Natural killer cell (primary cell): ENCODE data around the gene MVK. TPM values are rescaled to one million over a fixed set of nuclear protein-coding genes. Genes with fewer than 3 reads are reported as not detected.

Experiments
- ATAC-seq, 3 donors: fragments of 150-1000 bp in 2 of 3; fragments of 200-7000 bp in 1 of 3; cut with Tn5 transposase; 1 replicate in 1 of 3; 2 replicates in 2 of 3; pipeline ENCODE4 v1.10.0; 2021; ENCODE audit warnings: mild to moderate bottlenecking in 2 of 3, moderate library complexity in 2 of 3
- DNase-seq, 2 donors: peaks; one replicate each; pipeline versions ENCODE4 v3.0.0 to v3.0.0-alpha.2; 2013 to 2021; ENCODE audit warnings: mixed read lengths in 1 of 2
- H3K27ac ChIP-seq: one replicate; pipeline ENCODE4 v1.5.1; 2013; ENCODE audit warnings: mild to moderate bottlenecking, low read length
- H3K27me3 ChIP-seq: one replicate; pipeline ENCODE4 v1.6.1; 2013; ENCODE audit warnings: low read length; ENCODE audit not compliant: control insufficient read depth, insufficient read depth
- H3K36me3 ChIP-seq: one replicate; pipeline ENCODE4 v1.6.1; 2013; ENCODE audit warnings: low read length; ENCODE audit not compliant: control insufficient read depth, insufficient read depth
- H3K4me1 ChIP-seq: one replicate; pipeline ENCODE4 v1.6.1; 2013; ENCODE audit warnings: low read length; ENCODE audit not compliant: control insufficient read depth, insufficient read depth
- H3K4me3 ChIP-seq: one replicate; pipeline ENCODE4 v1.5.1; 2013; ENCODE audit warnings: low read length
- H3K9me3 ChIP-seq: one replicate; pipeline ENCODE4 v1.6.1; 2013; ENCODE audit warnings: low read length; ENCODE audit not compliant: control insufficient read depth, insufficient read depth
- H3K27ac Mint-ChIP-seq, 2 donors: one replicate each; pipeline ENCODE4 v1.8.0; 2022; ENCODE audit warnings: mild to moderate bottlenecking in 2 of 2, mixed read lengths in 2 of 2, moderate library complexity in 1 of 2
- H3K27me3 Mint-ChIP-seq, 2 donors: one replicate each; pipeline ENCODE4 v1.8.0; 2022; ENCODE audit warnings: low read depth in 2 of 2, mixed read lengths in 2 of 2
- H3K36me3 Mint-ChIP-seq: one replicate; pipeline ENCODE4 v1.8.0; 2022; ENCODE audit warnings: mixed read lengths
- H3K4me1 Mint-ChIP-seq, 2 donors: one replicate each; pipeline ENCODE4 v1.8.0; 2022; ENCODE audit warnings: mixed read lengths in 2 of 2
- H3K4me3 Mint-ChIP-seq: one replicate; pipeline ENCODE4 v1.8.0; 2022; ENCODE audit warnings: mild to moderate bottlenecking, moderate library complexity, mixed read lengths
- H3K9me3 Mint-ChIP-seq, 2 donors: one replicate each; pipeline ENCODE4 v1.8.0; 2022; ENCODE audit warnings: mixed read lengths in 2 of 2
- CTCF ChIP-seq: fragments of 200-600 bp; IDR thresholded peaks from one replicate; pipeline ENCODE4 v1.8.0; 2022; ENCODE audit warnings: antibody characterized with exemption
- WGBS: methylation state at CpG from one replicate; pipeline ENCODE4 v1.1.7; 2013; ENCODE audit warnings: missing lambda C conversion rate; ENCODE audit not compliant: insufficient coverage; 5-methylcytosine and 5-hydroxymethylcytosine counted together
- intact Hi-C: fragments of 100-400 bp; cut with micrococcal nuclease; formaldehyde crosslinking; loops from one replicate; pipeline ENCODE4 v1.14.2; 2022
- total RNA-seq, 4 donors: library from RNA; stranded (reverse); fragments of 120-200 nt in 1 of 4; gene quantifications; one replicate each; pipeline versions ENCODE4 v1.2.3 to v1.2.4, GENCODE V29; 2013 to 2022

Gene MVK
- total RNA-seq, 3 donors from 2014 or later (not counting 1 experiment from before 2014, with no cell fraction given): 9.4 to 16.6 (median 16.2) TPM

DNA sequence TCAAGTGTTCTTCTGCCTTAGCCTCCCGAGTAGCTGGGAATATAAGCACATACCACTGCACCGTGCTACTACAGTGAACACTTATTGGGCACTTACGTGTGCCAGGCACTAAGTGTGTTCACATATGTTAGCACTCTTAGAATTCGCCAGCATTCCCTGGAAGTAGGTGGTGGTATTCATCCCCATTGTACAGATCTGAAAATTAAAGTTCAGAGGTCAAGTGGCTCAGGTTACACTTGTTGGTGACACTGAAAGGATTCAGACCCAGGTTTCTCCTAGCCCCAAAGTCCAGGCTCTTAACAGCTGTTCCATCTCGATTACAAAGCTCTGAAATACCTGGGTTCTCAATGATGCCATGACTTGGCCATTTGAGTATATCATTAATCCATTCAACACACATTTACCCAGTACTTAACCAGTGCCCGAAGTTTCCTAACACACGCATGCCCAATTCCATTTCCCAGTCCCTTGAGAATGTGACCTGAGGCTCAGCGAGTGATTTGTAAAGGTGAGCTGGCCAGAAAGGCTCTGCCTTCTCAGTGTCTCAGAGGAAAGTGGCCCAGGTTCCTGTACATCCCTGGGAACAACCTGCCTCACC, 4.8 kb downstream of the MVK start:
- intact Hi-C loops: no loop called here
- H3K36me3 ChIP-seq: peaks cover 41% of the 10 kb centered on the region
- peaks cover 11% of the 10 kb centered on the region for H3K4me1 ChIP-seq
- no peaks in the 10 kb centered on the region for H3K9me3 ChIP-seq
- peaks cover 16 to 18% of the 10 kb centered on the region in 2 donors for H3K4me1 Mint-ChIP-seq
- DNase-seq (no peak), ATAC-seq (no peak)
- no peak overlapping the region for H3K27ac ChIP-seq
- no peak overlapping the region for H3K4me3 Mint-ChIP-seq
- no peaks in the 10 kb centered on the region for H3K27me3 ChIP-seq
- H3K27me3 Mint-ChIP-seq: no peaks in the 10 kb centered on the region
- H3K9me3 Mint-ChIP-seq: no peaks in the 10 kb centered on the region
- no peaks in the 10 kb centered on the region for H3K36me3 Mint-ChIP-seq
- WGBS: 90% methylated on average over 8 of the region's 8 CpGs
- no peak overlapping the region for H3K4me3 ChIP-seq
- TF ChIP-seq CTCF: no peak
- H3K27ac Mint-ChIP-seq: no peak overlapping the region

GRCh38 chr12:109579639-109580038, 6.0 kb downstream of the MVK start:
- H3K27ac ChIP-seq: no peak overlapping the region
- Mint-ChIP-seq H3K4me3 (no peak overlapping the region), H3K9me3 (no peaks in the 10 kb centered on the region), H3K4me1 (peaks cover 4 to 6% of the 10 kb centered on the region in 2 donors), H3K27ac (no peak overlapping the region), H3K36me3 (no peaks in the 10 kb centered on the region), H3K27me3 (no peaks in the 10 kb centered on the region)
- no peak overlapping the region for H3K4me3 ChIP-seq
- H3K9me3 ChIP-seq: no peaks in the 10 kb centered on the region
- peaks cover 48% of the 10 kb centered on the region for H3K36me3 ChIP-seq
- H3K4me1 ChIP-seq: peaks cover 3% of the 10 kb centered on the region
- H3K27me3 ChIP-seq: no peaks in the 10 kb centered on the region
- no peak for DNase-seq
- no peak for TF ChIP-seq CTCF
- 97% methylated on average over 7 of the region's 7 CpGs for whole genome bisulfite sequencing
- intact Hi-C loops: no loop called here
- ATAC-seq: no peak

GRCh38 chr12:109580272-109580671, 6.7 kb downstream of the MVK start:
- Histone ChIP-seq H3K27ac (no peak overlapping the region), H3K27me3 (no peaks in the 10 kb centered on the region), H3K36me3 (peaks cover 48% of the 10 kb centered on the region), H3K9me3 (no peaks in the 10 kb centered on the region), H3K4me1 (no peaks in the 10 kb centered on the region), H3K4me3 (no peak overlapping the region)
- 97% methylated on average over 8 of the region's 8 CpGs for WGBS
- DNase-seq (no peak), ATAC-seq (no peak)
- TF ChIP-seq CTCF: no peak
- intact Hi-C loops: no loop called here
- Mint-ChIP-seq H3K27me3 (no peaks in the 10 kb centered on the region), H3K9me3 (no peaks in the 10 kb centered on the region), H3K4me1 (no peaks in the 10 kb centered on the region), H3K27ac (no peak overlapping the region), H3K4me3 (no peak overlapping the region), H3K36me3 (no peaks in the 10 kb centered on the region)
